NCI-H187 treated with DMSO at 0.1 percent for 48 hours (cell line): ENCODE results near the gene HOXD10.

ENCODE experiments used
- DNase-seq: peaks from one replicate; lab custom pipeline; 2025; lab: John Stamatoyannopoulos, UW

HOXD10 gene

DNA sequence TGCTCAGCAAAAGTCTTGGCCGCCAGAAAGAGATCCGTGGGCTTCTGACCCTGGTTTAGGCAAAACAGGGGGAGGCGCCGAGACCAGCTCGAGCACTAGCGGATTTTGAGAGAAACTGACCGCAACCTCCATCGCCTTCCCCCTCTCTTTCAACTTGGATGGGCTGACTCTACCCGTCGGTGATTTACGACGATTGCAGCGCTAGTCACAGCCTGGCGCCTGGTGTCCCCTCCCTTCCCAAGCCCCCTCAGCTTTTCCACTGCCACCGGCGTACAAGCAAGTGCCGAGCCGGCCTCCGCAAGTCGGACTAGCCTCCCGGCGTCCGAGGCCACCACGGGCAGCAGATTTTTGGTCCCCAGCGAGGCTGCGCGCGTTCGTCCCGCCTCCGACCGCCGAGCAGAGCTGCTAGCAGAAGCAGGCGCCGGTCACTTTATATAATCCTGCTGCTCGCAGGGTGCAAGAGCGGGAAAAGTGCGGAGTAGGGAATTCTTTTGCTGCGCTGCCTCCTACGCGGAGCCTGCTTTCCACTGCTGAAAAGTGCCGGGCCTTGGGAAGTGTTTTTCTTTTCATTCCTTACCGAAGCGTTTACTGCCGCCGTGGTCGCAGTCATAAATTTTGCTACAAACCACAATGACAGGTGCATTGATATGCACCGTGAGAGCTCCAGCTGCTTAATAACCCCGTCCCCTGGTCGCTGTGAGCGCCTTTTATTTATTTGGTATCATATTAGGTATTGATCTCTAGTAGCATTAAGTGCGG is 48.2 kb downstream of the HOXD10 start:
- DNase-seq = no peak

DNA sequence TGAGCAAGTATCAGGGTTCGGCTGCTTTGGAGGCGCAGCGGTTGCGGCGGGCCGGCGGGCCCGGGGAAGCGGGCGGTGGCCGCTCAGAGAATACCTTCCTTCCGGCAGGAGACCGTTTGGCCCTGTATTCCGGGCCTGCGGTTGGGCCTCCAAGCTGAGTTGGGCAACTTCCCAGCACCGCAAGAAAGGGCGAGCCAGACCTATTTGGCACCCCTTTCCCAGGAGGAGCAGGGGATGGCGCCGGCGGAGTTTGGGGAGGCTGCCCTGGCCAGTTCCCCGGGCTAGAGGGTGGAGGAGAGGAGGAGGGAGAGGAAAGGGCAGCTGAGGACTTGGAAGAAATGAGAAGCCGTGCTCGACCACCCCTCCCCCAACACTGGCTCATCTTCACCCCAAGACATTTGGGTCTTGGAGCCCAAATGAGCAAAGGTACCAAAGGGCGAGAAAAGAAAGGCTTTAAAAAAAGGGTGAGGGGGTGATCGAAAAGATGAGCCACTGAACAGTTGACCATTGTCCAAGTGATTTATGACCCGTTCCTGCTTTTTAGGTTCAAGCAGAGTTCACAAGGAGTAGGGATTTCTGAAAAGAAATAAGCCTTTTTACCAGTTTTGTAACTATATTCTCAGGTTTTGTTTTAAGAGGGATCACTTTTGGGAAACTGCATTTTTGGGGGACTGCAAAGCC is 48.9 kb downstream of the HOXD10 start:
- no peak for DNase-seq

DNA sequence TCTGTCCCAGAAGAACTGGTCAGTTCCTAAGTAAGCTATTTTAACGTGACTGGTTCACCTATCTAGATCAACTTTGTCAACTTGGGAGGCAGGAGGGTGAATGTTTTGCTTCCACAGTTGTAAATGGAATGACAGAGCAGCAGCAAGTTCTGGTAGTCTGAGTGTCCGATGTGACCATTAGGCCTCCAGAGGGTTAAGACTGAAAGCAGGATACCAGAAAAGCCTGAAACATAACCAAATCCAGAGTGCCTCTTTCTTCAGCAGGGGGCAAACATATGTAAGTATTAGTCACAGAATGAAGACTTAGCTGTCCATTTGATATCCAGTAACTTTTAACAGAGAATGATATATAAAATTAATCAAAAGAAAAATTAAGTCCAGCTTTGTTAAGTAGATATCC is 49.7 kb downstream of the HOXD10 start:
- DNase-seq = no peak

DNA sequence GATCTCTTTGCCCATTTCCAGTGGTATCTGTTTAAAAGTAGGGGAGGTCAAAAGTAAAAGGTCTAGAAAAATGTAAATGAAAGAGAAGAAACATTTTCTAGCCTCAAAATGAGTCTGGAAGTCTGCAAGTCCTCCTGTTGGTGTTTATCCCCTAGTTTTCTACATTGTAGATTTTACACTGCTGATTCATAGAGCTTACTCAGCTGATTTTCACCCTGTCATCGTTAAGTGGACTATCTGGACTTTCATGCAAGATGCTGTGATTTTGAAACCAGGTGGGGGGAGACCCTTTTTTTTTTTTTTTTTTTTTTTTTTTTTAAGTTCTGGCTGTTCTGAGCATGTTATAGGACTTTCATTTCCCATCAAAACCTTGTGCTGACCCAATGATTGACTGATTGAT is 50.8 kb downstream of the HOXD10 start:
- no peak for DNase-seq

DNA sequence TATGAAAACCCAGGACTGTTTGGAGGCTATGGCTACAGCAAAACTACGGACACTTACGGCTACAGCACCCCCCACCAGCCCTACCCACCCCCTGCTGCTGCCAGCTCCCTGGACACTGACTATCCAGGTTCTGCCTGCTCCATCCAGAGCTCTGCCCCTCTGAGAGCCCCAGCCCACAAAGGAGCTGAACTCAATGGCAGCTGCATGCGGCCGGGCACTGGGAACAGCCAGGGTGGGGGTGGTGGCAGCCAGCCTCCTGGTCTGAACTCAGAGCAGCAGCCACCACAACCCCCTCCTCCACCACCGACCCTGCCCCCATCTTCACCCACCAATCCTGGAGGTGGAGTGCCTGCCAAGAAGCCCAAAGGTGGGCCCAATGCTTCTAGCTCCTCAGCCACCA is 52.6 kb downstream of the HOXD10 start:
- DNase-seq = no peak
